T-helper 1 cell treated with Interleukin-12 subunit alpha and Interleukin-12 subunit beta and Interleukin-4 antibody, amounts not matched to agents 30 ng/mL and 1 ng/mL, for 36 hours (primary cell): ENCODE results near the gene PALB2. TPM values are rescaled to one million over a fixed set of nuclear protein-coding genes. Genes with fewer than 3 reads are reported as not detected.

ENCODE experiments used
- intact Hi-C: fragments of 100-400 bp; cut with micrococcal nuclease; formaldehyde crosslinking; loops from one replicate; pipeline ENCODE4 v1.15.1; 2024
- total RNA-seq: library from RNA; stranded (reverse); gene quantifications from 2 replicates; pipeline ENCODE4 v1.2.3, GENCODE V29; 2022

PALB2 gene
- total RNA-seq, 1 donor from 2014 or later = 26.8 TPM

- intact Hi-C loops = loop anchor here (1.0 to 2.0 kb wide), 12 partner anchors 39 to 1604 kb away; partner anchors contain the start of genes COG7, DCTN5, GGA2 and NDUFAB1
These were observed 84.0 kb downstream of the PALB2 start, which contains the start of the genes EARS2 and UBFD1 for GRCh38 chr16:23556881-23557778. TSS of gene EARS2 (minus strand) at chr16:23557350. CDS start at chr16:23557343, 7 bp downstream. TSS of gene UBFD1 (plus strand) at chr16:23557727. CDS start at chr16:23557743, 16 bp downstream.

- intact Hi-C loops = no loop called here
These were observed 86.6 kb downstream of the PALB2 start for GRCh38 chr16:23554536-23554935.

Other genes starting within 250 kb of the PALB2 start
- gene COG7, start 188.1 kb downstream of the PALB2 start, total RNA-seq = 24.0 and 25.4 TPM in 2 replicates
- gene GGA2, start 130.8 kb downstream of the PALB2 start, total RNA-seq = 92.4 and 96.3 TPM in 2 replicates
- gene EARS2, start 84.0 kb downstream of the PALB2 start, total RNA-seq = 19.8 and 20.2 TPM in 2 replicates
- gene UBFD1, start 83.6 kb downstream of the PALB2 start, total RNA-seq = 54.8 and 57.6 TPM in 2 replicates
- 90.3 and 97.2 TPM in 2 replicates for gene NDUFAB1, start 45.0 kb downstream of the PALB2 start, total RNA-seq
- gene DCTN5, start 156 bp upstream of the PALB2 start, total RNA-seq = 106 and 107 TPM in 2 replicates
- 73.4 and 78.1 TPM in 2 replicates for gene PLK1, start 37.6 kb upstream of the PALB2 start, total RNA-seq
- not detected in 2 replicates for gene ERN2, start 71.9 kb upstream of the PALB2 start, total RNA-seq
- gene CHP2, start 113.7 kb upstream of the PALB2 start, total RNA-seq = not detected in 2 replicates
- gene PRKCB, start 194.7 kb upstream of the PALB2 start, total RNA-seq = 78.0 and 79.4 TPM in 2 replicates